Measurements from ENCODE around the gene PKN3.
A peak's percentile ranks its signal among the peaks of the same experiment; 100 is the strongest.

PKN3 gene

DNA sequence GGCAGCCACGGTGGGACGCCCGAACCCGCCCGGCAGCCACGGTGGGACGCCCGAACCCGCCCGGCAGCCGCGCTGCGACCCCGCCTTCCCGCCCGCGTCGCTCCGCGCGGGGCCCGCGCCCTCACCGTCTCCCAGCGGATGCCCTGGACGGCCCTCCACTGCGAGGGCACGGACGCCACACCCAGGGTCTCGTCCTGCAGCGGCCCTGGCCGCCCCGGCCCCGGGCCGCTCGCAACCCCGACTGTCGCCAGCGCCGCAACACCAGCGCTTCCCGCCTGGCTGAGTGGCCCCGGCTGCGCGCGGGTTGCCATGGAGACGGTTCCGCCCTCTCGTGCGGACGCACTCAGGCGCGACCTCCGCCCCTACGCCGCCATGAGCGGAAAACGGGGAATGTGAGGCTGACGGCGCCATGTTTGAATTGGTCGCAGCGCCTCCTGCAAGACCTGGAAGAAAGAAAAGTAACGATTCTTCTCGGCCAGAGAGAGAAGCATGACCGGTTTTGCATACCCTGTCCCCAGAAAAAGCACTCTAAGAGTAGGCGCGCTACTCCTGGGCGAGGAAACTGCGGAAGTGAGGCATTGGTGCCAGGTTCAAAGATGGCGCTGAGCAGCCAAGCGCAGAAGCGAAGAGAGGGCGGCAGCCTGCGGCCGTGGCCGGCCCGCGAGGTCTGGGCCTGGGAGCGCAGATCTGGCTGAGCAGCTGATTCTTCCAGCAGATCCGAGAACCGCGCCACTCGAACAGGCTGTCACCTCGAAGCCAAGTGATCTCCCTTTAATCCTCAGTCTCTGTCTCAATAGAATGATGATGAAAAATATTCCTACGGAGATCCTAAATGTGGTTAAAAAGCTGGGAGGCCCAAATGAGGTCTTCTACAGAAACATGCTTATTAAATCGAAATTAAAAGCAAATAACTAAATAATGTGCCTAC, 45.6 kb upstream of the PKN3 start, which contains the start of gene DYNC2I2:
DYNC2I2 (minus strand) TSS at position 432 of the 928 bp plus-strand sequence; CDS start at position 311, 121 bp downstream.
- peak; percentile 97 for ATAC-seq
- TF ChIP-seq CSDC2 (CRISPR knock-in tag; IDR thresholded peaks at IDR 0.05) (0 out of 2 replicates have a peak, but pooled peaks have one; percentile 85), ISL1 (CRISPR knock-in tag; IDR thresholded peaks at IDR 0.05) (no peak), PPARA (CRISPR knock-in tag; IDR thresholded peaks at IDR 0.05; ENCODE audit: borderline replicate concordance) (no peak), ZNF8 (CRISPR knock-in tag; IDR thresholded peaks at IDR 0.05) (0 out of 2 replicates have a peak, but pooled peaks have one; percentile 15), ESRRG (CRISPR knock-in tag; IDR thresholded peaks at IDR 0.05) (no peak), BACH2 (CRISPR knock-in tag; IDR thresholded peaks at IDR 0.05; ENCODE audit: borderline replicate concordance) (no peak), GLIS3 (CRISPR knock-in tag; IDR thresholded peaks at IDR 0.05) (no peak), ARNTL (CRISPR knock-in tag; IDR thresholded peaks at IDR 0.05; ENCODE audit: borderline replicate concordance, low read depth) (no peak), OSR1 (CRISPR knock-in tag; IDR thresholded peaks at IDR 0.05) (0 out of 2 replicates have a peak, but pooled peaks have one; percentile 64), TCF4 (CRISPR knock-in tag; IDR thresholded peaks at IDR 0.05; ENCODE audit: borderline replicate concordance) (no peak), CREB5 (CRISPR knock-in tag; IDR thresholded peaks at IDR 0.05; ENCODE audit: low read depth) (no peak), ZFP3 (CRISPR knock-in tag; IDR thresholded peaks at IDR 0.05) (peak; percentile 66), TSHZ2 (CRISPR knock-in tag; IDR thresholded peaks at IDR 0.05) (peak; percentile 76), ZNF70 (CRISPR knock-in tag; IDR thresholded peaks at IDR 0.05) (no peak), ZC3H10 (CRISPR knock-in tag; IDR thresholded peaks at IDR 0.05) (no peak), SNAI2 (CRISPR knock-in tag; IDR thresholded peaks at IDR 0.05) (0 out of 2 replicates have a peak, but pooled peaks have one; percentile 26), ZNF565 (CRISPR knock-in tag; conservative IDR thresholded peaks at IDR 0.05; ENCODE audit: low read depth) (no peak), ZFP30 (CRISPR knock-in tag; IDR thresholded peaks at IDR 0.05) (no peak), RARB (CRISPR knock-in tag; IDR thresholded peaks at IDR 0.05) (no peak), TOX (CRISPR knock-in tag; IDR thresholded peaks at IDR 0.05; ENCODE audit: borderline replicate concordance) (no peak)
- TF ChIP-seq, protein P1, sequence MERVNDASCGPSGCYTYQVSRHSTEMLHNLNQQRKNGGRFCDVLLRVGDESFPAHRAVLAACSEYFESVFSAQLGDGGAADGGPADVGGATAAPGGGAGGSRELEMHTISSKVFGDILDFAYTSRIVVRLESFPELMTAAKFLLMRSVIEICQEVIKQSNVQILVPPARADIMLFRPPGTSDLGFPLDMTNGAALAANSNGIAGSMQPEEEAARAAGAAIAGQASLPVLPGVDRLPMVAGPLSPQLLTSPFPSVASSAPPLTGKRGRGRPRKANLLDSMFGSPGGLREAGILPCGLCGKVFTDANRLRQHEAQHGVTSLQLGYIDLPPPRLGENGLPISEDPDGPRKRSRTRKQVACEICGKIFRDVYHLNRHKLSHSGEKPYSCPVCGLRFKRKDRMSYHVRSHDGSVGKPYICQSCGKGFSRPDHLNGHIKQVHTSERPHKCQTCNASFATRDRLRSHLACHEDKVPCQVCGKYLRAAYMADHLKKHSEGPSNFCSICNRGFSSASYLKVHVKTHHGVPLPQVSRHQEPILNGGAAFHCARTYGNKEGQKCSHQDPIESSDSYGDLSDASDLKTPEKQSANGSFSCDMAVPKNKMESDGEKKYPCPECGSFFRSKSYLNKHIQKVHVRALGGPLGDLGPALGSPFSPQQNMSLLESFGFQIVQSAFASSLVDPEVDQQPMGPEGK (CRISPR knock-in tag; IDR thresholded peaks at IDR 0.05; ENCODE audit: borderline replicate concordance) = no peak
- TF ChIP-seq, protein P2, sequence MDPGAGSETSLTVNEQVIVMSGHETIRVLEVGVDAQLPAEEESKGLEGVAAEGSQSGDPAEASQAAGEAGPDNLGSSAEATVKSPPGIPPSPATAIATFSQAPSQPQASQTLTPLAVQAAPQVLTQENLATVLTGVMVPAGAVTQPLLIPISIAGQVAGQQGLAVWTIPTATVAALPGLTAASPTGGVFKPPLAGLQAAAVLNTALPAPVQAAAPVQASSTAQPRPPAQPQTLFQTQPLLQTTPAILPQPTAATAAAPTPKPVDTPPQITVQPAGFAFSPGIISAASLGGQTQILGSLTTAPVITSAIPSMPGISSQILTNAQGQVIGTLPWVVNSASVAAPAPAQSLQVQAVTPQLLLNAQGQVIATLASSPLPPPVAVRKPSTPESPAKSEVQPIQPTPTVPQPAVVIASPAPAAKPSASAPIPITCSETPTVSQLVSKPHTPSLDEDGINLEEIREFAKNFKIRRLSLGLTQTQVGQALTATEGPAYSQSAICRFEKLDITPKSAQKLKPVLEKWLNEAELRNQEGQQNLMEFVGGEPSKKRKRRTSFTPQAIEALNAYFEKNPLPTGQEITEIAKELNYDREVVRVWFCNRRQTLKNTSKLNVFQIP (CRISPR knock-in tag; IDR thresholded peaks at IDR 0.05; ENCODE audit: borderline replicate concordance, low read depth) = no peak
- TF ChIP-seq, protein P3, sequence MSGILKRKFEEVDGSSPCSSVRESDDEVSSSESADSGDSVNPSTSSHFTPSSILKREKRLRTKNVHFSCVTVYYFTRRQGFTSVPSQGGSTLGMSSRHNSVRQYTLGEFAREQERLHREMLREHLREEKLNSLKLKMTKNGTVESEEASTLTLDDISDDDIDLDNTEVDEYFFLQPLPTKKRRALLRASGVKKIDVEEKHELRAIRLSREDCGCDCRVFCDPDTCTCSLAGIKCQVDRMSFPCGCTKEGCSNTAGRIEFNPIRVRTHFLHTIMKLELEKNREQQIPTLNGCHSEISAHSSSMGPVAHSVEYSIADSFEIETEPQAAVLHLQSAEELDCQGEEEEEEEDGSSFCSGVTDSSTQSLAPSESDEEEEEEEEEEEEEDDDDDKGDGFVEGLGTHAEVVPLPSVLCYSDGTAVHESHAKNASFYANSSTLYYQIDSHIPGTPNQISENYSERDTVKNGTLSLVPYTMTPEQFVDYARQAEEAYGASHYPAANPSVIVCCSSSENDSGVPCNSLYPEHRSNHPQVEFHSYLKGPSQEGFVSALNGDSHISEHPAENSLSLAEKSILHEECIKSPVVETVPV (CRISPR knock-in tag; IDR thresholded peaks at IDR 0.05) = peak; percentile 58; the same call in 1 of the 2 replicates

DNA sequence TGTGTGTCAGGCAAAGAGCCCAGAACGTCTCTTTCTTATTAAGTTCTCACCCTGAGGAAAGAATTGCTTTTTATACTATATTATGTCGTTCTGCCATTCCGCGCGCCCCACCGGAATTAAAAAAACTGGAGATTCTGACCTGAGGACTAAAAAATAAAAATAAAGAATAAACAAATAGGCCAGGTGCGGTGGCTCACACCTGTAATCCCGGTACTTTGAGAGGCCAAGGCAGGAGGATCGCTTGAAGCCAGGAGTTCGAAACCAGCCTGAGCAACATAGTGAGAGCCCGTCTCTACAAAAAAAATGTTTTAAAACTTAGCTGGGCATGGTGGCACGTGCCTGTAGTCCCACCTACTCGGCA, 45.0 kb upstream of the PKN3 start:
- no peak for ATAC-seq
- TF ChIP-seq GLIS3 (CRISPR knock-in tag; IDR thresholded peaks at IDR 0.05) (no peak), ZC3H10 (CRISPR knock-in tag; IDR thresholded peaks at IDR 0.05) (no peak), TSHZ2 (CRISPR knock-in tag; IDR thresholded peaks at IDR 0.05) (no peak), TOX (CRISPR knock-in tag; IDR thresholded peaks at IDR 0.05; ENCODE audit: borderline replicate concordance) (no peak), ZFP30 (CRISPR knock-in tag; IDR thresholded peaks at IDR 0.05) (no peak), ZFP3 (CRISPR knock-in tag; IDR thresholded peaks at IDR 0.05) (no peak), OSR1 (CRISPR knock-in tag; IDR thresholded peaks at IDR 0.05) (no peak), ZNF565 (CRISPR knock-in tag; conservative IDR thresholded peaks at IDR 0.05; ENCODE audit: low read depth) (no peak), RARB (CRISPR knock-in tag; IDR thresholded peaks at IDR 0.05) (no peak), ZNF70 (CRISPR knock-in tag; IDR thresholded peaks at IDR 0.05) (no peak)
- TF ChIP-seq, protein P3 (CRISPR knock-in tag; IDR thresholded peaks at IDR 0.05) = no peak
